ENCODE data around the gene SETD5. TPM values are rescaled to one million over a fixed set of nuclear protein-coding genes. Genes with fewer than 3 reads are reported as not detected.

SETD5 gene
- total RNA-seq, 2 experiments from 2014 or later, result 118 to 128 TPM

DNA sequence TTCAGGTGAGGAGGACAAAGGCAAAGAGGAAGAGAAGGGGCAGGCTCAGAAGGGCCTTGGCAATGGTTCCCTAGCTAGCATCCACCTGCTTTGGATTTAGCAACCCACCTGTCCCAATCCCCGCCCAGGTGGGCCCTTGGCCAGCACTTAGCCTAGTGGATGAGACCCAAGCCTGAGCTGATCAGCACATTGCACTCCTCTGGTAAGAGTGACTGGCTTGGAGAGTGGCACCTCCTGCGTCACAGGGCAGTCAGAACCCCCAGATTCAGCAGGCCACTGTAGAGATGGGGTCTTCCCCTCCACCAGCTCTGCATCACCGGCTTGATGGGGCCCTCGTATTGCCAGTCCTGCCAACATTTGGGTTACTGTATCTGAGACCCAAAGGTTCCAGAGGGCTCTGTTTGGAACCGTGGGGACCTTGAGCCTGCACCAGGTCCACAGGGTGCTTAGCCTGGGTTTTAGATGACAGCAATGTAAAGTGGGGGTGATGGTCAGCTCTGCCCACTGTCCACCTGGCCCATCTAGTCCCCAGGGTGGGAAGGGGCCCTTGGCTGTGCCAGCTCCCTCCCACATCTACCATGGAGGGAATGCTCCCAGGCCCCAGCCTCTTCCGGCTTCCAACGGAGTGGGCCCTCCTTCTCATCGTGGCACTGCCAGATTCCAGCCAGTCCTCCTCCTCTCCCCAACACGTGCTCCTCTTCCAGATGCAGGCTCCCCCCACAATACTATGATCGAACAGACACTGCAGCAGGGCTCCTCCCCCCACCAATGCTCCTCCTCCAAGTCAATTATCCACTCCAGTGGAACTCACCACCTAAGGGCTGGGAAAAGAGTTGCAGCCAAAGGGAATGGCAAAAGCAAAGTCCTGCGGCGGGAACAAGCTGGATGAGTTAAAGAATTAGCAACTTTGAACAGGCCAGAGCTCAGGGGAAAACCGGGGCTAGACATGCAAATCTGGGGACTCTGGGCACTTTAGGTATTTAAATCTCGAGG is 110.5 kb downstream of the SETD5 start:
- no peak overlapping the region for H3K27ac Mint-ChIP-seq
- no peak for ATAC-seq
- no peaks in the 10 kb centered on the region for H3K4me1 Mint-ChIP-seq (ENCODE audit: low read depth)
- ChIA-PET POLR2A (no interaction called here), CTCF (interaction anchor here (1.5 kb wide), 1 partner anchor 13 kb away, joined by 3 read pairs; no protein-coding TSS in a partner anchor)
- intact Hi-C loops (cut with micrococcal nuclease), result loop anchor here (10.0 kb wide), 1 partner anchor 137 kb away; the partner anchor contains the start of gene MTMR14
- H3K9me3 Mint-ChIP-seq, result no peaks in the 10 kb centered on the region
- DNase-seq, result no peak
- H3K36me3 Mint-ChIP-seq (ENCODE audit: low read depth), result no peaks in the 10 kb centered on the region
- peaks cover 15% of the 10 kb centered on the region for H3K27me3 Mint-ChIP-seq
- no peak overlapping the region for H3K4me3 Mint-ChIP-seq
- TF ChIP-seq, protein P1, sequence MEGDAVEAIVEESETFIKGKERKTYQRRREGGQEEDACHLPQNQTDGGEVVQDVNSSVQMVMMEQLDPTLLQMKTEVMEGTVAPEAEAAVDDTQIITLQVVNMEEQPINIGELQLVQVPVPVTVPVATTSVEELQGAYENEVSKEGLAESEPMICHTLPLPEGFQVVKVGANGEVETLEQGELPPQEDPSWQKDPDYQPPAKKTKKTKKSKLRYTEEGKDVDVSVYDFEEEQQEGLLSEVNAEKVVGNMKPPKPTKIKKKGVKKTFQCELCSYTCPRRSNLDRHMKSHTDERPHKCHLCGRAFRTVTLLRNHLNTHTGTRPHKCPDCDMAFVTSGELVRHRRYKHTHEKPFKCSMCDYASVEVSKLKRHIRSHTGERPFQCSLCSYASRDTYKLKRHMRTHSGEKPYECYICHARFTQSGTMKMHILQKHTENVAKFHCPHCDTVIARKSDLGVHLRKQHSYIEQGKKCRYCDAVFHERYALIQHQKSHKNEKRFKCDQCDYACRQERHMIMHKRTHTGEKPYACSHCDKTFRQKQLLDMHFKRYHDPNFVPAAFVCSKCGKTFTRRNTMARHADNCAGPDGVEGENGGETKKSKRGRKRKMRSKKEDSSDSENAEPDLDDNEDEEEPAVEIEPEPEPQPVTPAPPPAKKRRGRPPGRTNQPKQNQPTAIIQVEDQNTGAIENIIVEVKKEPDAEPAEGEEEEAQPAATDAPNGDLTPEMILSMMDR (IDR thresholded peaks at IDR 0.05), result no peak

DNA sequence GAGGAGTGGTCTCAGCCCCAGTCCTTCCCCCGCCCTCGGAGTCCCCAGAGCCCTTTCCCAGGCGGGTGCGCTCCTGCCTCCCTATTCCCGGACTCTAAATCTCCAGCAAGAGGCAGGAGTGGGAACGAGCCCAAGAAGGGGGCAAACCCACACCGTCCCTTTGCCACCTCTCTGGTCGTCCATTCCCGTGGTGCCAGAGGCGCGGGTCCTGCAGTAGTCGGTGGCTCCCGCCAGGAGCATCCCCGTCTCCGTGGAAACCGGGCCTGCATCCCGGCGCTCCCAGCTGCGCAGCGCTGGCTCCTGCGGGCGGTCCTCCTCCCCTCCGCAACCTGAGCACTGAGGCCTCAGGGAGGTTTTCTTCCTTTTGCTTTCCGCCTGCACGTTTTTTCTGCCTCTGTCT is 111.4 kb downstream of the SETD5 start:
- no peak for DNase-seq
- Mint-ChIP-seq H3K36me3 (ENCODE audit: low read depth) (no peaks in the 10 kb centered on the region), H3K27ac (no peak overlapping the region), H3K9me3 (no peaks in the 10 kb centered on the region), H3K27me3 (peaks cover 13% of the 10 kb centered on the region), H3K4me1 (ENCODE audit: low read depth) (no peaks in the 10 kb centered on the region), H3K4me3 (no peak overlapping the region)
- no peak for ATAC-seq
- intact Hi-C loops (cut with micrococcal nuclease), result loop anchor here (10.0 kb wide), 1 partner anchor 136 kb away; the partner anchor contains the start of gene MTMR14
- ChIA-PET POLR2A (no interaction called here), CTCF (no interaction called here)
- TF ChIP-seq, protein P1 (IDR thresholded peaks at IDR 0.05), result no peak

DNA sequence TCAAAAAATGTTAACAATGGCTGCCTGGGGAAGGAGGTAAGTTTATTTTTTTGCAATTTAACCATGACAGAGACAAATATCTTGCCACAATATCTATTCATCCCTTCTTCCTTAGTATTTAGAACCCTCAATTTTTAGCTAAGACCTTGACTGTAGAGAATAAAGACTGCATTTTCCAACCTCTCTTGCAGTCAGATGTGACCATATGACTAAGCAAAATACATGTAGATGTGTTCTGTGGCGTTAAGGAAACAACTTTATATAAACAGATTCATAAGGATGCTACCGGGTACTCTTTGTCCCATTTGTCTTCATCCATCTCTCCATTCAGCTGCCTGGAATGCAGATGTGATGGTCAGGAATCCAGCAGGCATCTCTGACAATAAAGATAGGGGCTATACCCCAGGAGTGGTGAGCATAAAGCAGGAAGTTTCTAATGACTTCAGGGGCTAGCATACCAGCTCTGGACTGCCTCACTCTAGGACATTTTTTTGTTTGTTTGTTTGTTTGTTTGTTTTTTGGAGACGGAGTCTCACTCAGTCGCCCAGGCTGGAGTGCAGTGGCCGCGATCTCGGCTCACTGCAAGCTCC is 115.1 kb downstream of the SETD5 start:
- POLR2A ChIA-PET, result no interaction called here
- H3K36me3 Mint-ChIP-seq (ENCODE audit: low read depth), result no peaks in the 10 kb centered on the region
- H3K27ac Mint-ChIP-seq, result no peak overlapping the region
- CTCF ChIA-PET, result no interaction called here
- H3K4me3 Mint-ChIP-seq, result no peak overlapping the region
- DNase-seq (no peak), ATAC-seq (no peak)
- H3K4me1 Mint-ChIP-seq (ENCODE audit: low read depth), result no peaks in the 10 kb centered on the region
- TF ChIP-seq, protein P1 (IDR thresholded peaks at IDR 0.05), result no peak
- H3K27me3 Mint-ChIP-seq, result peaks cover 13% of the 10 kb centered on the region
- intact Hi-C loops (cut with micrococcal nuclease), result no loop called here
- H3K9me3 Mint-ChIP-seq, result no peaks in the 10 kb centered on the region

DNA sequence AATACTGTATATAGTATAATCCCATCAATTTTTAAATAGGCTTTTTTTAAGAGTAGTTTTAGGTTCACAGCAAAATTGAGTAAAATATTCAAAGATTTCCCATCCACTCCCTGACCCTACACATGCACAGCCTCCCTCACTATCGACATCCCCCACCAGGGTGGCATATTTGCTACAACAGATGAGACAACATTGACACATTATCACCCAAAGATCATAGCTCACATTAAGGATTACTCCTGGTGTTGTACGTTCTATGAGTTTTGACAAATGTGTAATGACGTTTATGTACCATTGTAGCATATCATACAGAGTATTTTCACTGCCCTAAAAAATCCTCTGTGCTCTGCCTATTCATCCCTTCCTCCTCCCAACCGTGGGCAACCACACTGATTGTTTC is 116.9 kb downstream of the SETD5 start:
- intact Hi-C loops (cut with micrococcal nuclease), result no loop called here
- TF ChIP-seq, protein P1 (IDR thresholded peaks at IDR 0.05), result no peak
- Mint-ChIP-seq H3K36me3 (ENCODE audit: low read depth) (no peaks in the 10 kb centered on the region), H3K27ac (no peak overlapping the region), H3K4me1 (ENCODE audit: low read depth) (no peaks in the 10 kb centered on the region), H3K9me3 (no peaks in the 10 kb centered on the region), H3K4me3 (no peak overlapping the region), H3K27me3 (peaks cover 5% of the 10 kb centered on the region)
- ATAC-seq (no peak), DNase-seq (no peak)
- ChIA-PET CTCF (interaction anchor here (2.2 kb wide), 1 partner anchor 10 kb away, joined by 7 read pairs; no protein-coding TSS in a partner anchor), POLR2A (no interaction called here)

DNA sequence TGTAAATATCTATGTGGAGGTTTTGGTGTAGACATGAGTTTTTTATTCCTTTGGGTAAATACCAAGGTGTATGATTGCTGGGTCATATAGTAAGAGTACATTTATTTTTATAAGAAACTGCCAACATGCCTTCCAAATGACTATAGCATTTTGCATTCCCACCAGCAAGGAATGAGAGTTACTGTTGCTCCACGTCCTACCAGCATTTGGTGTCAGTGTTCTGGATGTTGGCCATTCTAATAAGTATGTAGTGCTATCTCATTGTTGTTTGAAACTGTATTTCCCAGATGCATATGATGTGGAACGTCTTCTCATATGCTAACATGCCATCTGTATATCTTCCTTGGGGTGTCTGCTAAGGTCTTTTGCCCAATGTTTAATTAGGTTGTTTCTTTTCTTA is 117.5 kb downstream of the SETD5 start:
- TF ChIP-seq, protein P1 (IDR thresholded peaks at IDR 0.05), result no peak
- no peak for DNase-seq
- ChIA-PET POLR2A (no interaction called here), CTCF (interaction anchor here (2.2 kb wide), 1 partner anchor 11 kb away, joined by 7 read pairs; no protein-coding TSS in a partner anchor)
- no peak for ATAC-seq
- Mint-ChIP-seq H3K4me1 (ENCODE audit: low read depth) (no peaks in the 10 kb centered on the region), H3K36me3 (ENCODE audit: low read depth) (no peaks in the 10 kb centered on the region), H3K27ac (no peak overlapping the region), H3K4me3 (no peak overlapping the region), H3K27me3 (peaks cover 3% of the 10 kb centered on the region), H3K9me3 (no peaks in the 10 kb centered on the region)
- intact Hi-C loops (cut with micrococcal nuclease), result no loop called here
